Stimulated activated CD4-positive, alpha-beta T cell treated with anti-CD3 and anti-CD28 coated beads, Interleukin-1b, Interleukin-23, amount 100 ng/mL, for 1 hour (primary cell): Measurements from ENCODE around the gene ASMTL.
"Not testable (repeated sequence)": the region's sequence is repeated elsewhere in the genome, so short reads cannot be mapped to it uniquely, and the experiment has no call there.

Experiments used
- DNase-seq, 2 donors: peaks; one replicate each; pipeline ENCODE4 v3.0.0-alpha.2; 2020; ENCODE audit warnings: low read depth in 2 of 2

Gene ASMTL

DNA sequence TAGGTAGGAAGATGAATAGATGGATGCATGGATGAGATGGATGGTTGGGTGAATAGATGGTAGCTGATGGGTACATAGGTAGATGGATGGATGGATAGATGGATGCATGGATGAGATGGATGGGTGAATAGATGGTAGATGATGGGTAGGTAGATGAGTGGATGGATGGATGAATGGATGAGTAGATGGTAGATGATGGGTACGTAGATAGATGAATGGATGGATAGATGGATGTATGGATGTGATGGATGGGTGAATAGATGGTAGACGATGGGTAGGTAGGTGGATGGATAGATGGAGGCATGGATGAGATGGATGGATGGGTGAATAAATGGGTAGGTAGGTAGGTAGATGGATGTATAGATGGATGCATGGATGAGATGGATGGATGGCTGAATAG is 46.9 kb downstream of the ASMTL start:
- DNase-seq = not testable (repeated sequence)

DNA sequence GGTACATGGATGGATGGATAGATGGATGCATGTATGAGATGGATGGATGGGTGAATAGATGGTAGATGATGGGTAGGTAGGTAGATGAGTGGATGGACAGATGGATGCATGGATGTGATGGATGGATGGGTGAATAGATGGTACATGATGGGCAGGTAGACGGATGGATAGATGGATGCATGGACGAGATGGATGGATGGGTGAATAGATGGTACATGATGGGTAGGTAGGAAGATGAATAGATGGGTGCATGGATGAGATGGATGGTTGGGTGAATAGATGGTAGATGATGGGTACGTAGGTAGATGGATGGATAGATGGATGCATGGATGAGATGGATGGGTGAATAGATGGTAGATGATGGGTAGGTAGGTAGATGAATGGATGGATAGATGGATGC is 48.8 kb downstream of the ASMTL start:
- not testable (repeated sequence) for DNase-seq

DNA sequence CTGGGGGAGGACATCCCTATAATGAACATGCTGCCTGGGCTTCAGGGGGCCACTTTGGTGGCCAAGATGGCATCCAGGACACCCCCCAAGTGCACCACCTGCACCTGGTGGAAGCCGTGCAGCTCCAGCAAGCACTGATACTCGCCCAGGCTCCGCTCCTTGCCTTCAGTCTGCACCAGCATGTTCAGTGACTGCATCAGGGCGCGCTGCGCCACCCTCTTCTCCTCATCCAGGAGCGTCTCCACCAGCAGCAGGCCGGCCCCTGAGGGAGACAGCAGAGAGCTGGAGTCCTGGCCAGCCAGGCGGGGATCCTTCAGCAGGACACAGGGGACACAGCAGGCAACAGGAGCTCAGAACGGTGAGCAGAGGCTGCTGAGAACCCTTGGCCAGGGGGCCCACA is 49.5 kb downstream of the ASMTL start:
- no peak for DNase-seq

DNA sequence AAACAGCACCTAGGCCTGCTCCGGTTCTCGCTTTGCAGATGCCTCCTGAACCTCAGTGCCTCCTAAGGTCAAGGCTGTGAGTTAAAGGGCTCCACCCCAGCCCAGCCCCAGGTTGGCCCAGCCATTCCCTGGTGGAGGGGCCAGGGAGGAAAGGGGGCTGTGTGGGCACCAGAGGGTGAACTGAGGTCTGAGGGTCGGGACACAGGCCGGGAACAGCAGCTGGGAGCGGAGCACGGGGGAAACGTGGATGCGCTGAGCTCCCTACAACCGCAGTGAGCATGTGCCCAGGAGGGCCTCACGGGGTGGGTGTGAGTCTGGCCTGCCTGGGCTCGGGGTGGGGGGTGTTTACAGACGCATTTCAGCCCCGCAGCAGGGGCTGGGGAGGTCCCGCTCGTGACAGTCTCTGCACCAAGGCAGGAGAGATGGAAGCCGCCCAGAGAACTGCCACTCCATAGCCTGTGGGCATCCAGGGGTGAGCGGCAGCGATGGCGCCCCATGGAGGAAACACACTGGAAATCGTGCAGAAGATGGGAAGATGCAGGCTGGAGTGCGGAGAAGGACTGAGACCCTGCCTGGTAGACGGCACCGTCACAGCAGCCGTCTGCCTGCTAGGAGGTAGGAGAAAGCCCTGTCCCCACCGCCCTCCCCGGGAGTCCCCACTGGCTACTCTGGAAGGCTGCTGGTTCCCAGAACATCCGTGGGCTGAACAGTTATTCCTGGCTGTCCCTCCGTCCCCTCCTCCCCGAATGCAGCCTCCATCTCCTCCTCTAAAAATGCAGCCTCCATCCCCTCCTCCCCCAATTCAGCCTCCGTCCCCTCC is 50.9 kb downstream of the ASMTL start:
- no peak for DNase-seq

DNA sequence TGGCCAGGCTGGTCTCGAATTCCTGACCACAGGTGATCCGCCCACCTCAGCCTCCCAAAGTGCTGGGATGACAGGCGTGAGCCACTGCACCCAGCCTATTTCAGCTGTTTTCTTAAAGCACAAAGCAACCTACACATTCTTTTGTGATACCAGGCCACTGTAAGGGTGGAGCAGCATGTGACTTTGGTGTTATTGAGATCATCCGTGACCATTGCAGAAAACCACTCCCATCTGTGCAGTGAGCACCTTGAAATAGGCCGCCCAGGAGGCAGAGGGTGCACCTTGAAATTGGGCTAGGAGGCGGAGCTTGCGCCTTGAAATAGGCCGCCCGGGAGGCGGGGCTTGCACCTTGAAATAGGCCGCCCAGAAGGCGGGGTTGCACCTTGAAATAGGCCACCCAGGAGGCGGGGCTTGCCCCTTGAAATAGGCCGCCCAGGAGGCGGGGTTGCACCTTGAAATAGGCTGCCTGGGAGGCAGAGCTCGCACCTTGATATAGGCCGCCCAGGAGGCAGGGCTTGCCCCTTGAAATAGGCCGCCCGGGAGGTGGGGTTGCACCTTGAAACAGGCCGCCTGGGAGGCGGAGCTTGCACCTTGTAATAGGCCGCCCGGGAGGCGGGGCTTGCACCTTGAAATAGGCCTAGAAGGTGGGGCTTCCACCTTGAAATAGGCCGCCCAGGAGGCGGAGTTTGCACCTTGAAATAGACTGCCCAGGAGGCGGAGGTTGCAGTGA is 51.8 kb downstream of the ASMTL start:
- DNase-seq = no peak

DNA sequence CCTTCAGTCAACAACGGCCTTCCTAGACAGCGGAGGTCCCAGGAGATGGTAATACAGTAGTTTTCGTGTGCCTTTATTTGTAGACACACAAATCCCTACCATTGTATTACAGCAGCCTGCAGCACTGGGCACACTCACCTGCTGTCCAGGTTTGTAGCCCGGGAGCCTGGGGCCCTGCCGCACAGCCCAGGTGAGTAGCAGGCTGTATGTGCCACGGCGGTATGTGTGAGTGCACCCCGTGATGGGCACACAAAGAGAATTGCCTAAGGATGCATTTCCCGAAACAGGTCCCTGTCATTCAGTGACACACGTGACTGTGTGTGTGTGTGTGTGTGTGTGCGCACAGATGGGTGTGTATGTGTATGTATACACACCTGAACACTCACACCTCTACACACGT is 52.7 kb downstream of the ASMTL start:
- no peak for DNase-seq

DNA sequence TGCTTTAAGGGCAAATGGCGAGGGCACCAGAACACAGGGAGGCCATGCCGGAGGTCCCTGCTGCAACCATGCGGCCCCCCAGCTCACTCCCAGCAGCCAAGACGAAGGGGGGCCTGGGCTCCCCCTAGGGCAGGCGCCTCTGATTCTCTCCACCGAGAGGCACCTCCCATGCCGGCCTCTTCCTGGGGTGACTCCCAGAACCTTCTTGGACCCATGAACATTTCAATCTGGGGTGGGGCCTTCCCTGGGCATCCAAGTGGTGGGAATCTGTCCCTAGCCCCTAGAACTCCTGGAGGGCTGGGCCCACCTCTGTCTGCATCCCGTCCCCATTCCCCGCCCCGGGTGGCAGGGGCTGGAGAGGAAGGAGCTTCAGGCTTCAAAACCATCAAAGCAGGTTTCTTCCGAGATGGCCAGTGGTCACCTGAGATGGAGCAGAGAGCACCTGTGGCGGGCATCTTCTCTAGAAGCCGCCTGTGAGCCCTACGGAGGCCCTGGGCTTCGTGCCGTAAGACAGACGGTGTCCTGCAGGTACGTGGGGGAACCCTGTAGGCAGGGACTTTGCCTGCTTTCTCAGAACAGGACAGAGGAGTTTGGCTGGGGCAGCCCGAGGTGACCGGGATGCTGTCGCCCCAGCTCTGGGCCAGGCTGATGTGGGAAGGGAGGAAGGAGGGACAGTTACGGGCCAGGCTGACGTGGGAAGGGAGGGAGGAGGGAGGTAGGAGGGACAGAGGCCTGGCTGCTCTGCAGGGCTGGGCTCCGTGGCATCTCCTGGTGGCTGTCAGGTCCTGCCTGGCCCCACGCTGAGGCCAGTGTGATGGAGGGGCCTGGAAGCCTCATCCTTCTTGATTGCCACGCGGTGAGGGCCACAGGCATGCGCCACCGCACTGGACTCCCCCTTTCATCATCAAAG is 54.0 kb downstream of the ASMTL start:
- no peak for DNase-seq

GRCh38 chrX:1397441-1398270 is 55.1 kb downstream of the ASMTL start:
- DNase-seq = no peak

GRCh38 chrX:1397001-1397400 is 55.7 kb downstream of the ASMTL start:
- DNase-seq = no peak

GRCh38 chrX:1395646-1396216 is 57.0 kb downstream of the ASMTL start:
- DNase-seq = no peak

DNA sequence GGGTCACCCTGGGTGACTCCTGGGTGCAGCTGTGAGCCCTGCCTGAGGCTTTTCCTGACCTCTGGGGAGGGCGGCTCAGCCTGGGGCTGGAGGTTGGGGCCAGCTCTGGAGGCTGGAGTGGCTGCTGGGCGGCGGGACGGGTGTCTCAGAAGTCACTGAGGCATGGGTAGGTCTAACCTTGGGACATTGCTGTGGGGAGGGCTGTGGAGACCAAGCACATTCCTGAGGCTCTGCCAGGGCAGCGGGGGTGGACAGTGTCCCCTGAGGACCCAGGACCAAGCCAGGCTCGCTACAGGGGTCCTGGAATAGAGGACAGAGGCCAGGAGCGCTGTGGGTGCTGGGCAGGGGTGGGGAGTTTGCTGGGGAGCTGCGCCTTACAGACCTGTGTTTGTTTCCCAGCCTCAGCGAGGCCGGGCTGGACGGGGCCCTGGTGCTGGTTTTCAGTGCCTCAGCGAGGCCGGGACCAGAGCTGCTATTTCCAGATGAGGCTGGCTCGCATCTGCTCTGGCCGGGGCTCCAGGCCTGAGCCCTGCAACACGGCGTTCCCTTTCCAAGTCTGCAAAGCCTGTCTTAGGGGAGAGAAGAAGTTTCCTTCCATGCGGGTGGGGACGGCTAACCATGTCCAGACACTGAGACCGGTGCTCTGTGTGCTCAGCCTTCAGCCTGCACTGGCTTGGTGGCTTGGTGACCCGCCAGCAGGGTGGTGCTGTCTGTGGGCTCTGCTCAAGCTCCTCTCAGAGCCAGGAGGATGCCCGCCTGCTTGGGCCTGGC is 57.8 kb downstream of the ASMTL start:
- no peak for DNase-seq

- DNase-seq = no peak
Measured at GRCh38 chrX:1393871-1394615, 58.7 kb downstream of the ASMTL start.

GRCh38 chrX:1392376-1393068 is 60.2 kb downstream of the ASMTL start:
- DNase-seq = peak in 1 of 2 donors; percentile 35

GRCh38 chrX:1391707-1392375 is 60.9 kb downstream of the ASMTL start, which contains the start of gene SLC25A6:
TSS of gene SLC25A6 (minus strand) at chrX:1392113. CDS start at chrX:1392009, 104 bp downstream.
- peak; percentile 98 to 100 for DNase-seq

GRCh38 chrX:1391370-1391706 is 61.4 kb downstream of the ASMTL start:
- no peak for DNase-seq

DNA sequence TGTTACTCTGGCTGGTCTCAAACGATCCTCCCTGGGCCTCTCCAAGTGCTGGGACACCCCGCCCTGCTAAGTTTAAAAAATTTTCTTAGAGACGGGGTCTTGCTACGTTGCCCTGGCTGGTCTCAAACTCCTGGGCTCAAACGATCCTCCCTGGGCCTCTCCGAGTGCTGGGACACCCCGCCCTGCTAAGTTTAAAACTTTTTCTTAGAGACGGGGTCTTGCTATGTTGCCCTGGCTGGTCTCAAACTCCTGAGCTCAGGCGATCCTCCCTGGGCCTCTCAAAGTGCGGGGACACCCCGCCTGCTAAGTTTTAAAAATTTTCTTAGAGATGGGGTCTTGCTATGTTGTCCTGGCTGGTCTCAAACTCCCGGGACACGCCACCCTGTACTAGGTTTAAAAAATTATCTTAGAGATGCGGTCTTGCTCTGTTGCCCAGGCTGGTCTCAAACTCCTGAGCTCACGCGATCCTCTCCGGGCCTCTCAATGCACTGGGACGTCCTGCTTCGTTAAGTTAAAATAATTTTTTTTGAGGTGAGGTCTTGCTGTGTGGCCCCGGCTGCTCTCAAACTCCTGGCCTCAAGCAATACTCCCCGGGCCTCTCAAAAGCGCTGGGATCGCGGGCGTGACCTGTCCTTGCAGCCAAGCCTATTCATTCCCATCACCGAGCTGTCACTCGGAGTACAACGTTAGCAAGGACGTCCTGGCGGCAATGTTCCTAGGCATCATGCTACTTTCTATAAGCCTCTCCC is 61.9 kb downstream of the ASMTL start:
- DNase-seq = no peak

- no peak for DNase-seq
Measured at GRCh38 chrX:1389993-1390285, 62.8 kb downstream of the ASMTL start.
